HCT116 (cell line): ENCODE measurements around the gene ITPR1.

Source experiments
- ATF3 ChIP-seq: IDR thresholded peaks from 2 replicates; pipeline ENCODE4 v1.6.1; 2012
- CTCF ChIP-seq, 3 experiments: fragments of 200-600 bp in 1 of 3; sonication (generic) in 1 of 3; IDR thresholded peaks in 2 of 3; conservative IDR thresholded peaks in 1 of 3; 2 replicates each; pipeline ENCODE4 v1.5.1; 2012 to 2017; ENCODE audit warnings: low read depth in 2 of 3, low read length in 2 of 3, antibody characterized with exemption in 1 of 3, borderline replicate concordance in 1 of 3, control low read depth in 1 of 3, mild to moderate bottlenecking in 1 of 3, mixed read lengths in 1 of 3, mixed run types in 1 of 3, moderate library complexity in 1 of 3; ENCODE audit not compliant: insufficient read depth in 1 of 3
- EGR1 ChIP-seq: IDR thresholded peaks from 2 replicates; pipeline ENCODE4 v1.6.1; 2012; ENCODE audit warnings: low read depth
- FOSL1 ChIP-seq: IDR thresholded peaks from 2 replicates; pipeline ENCODE4 v1.6.1; 2012; ENCODE audit warnings: low read depth
- POLR2A ChIP-seq: IDR thresholded peaks from 2 replicates; pipeline ENCODE4 v1.7.0; 2011; ENCODE audit warnings: borderline replicate concordance; ENCODE audit not compliant: insufficient read depth, insufficient read length; ENCODE audit errors: extremely low read depth
- RAD21 ChIP-seq: IDR thresholded peaks from 2 replicates; pipeline ENCODE4 v1.6.1; 2012; ENCODE audit warnings: low read depth, mild to moderate bottlenecking
- REST ChIP-seq: IDR thresholded peaks from 2 replicates; pipeline ENCODE4 v1.6.1; 2012; ENCODE audit warnings: low read depth
- SIN3A ChIP-seq: IDR thresholded peaks from 2 replicates; pipeline ENCODE4 v1.6.1; 2012; ENCODE audit warnings: low read depth
- ZBTB33 ChIP-seq: IDR thresholded peaks from 2 replicates; pipeline ENCODE4 v1.6.1; 2011; ENCODE audit warnings: mild to moderate bottlenecking, low read length, moderate library complexity; ENCODE audit not compliant: insufficient replicate concordance; ENCODE audit errors: extremely low read depth

- TF ChIP-seq CTCF (IDR thresholded peaks at IDR 0.05 in 2 of 3, conservative IDR thresholded peaks at IDR 0.05 in 1 of 3; ENCODE audit: borderline replicate concordance in 1 of 3, insufficient read depth in 1 of 3, low read depth in 2 of 3, low read length in 2 of 3) (no peak), POLR2A (no peak), SIN3A (no peak), RAD21 (no peak), REST (no peak), ATF3 (no peak), ZBTB33 (no peak), EGR1 (no peak), FOSL1 (no peak)
These were observed 300.2 kb downstream of the ITPR1 start for GRCh38 chr3:4793311-4793710.
